Activated CD4-positive, alpha-beta T cell treated with anti-CD3 and anti-CD28 coated beads, Interleukin-2, amount 50 U/mL, for 16 hours (primary cell): ENCODE data around the gene OTUD4.

ENCODE experiments used
- DNase-seq: peaks from one replicate; pipeline ENCODE4 v3.0.0-alpha.2; 2020

The OTUD4 gene

GRCh38 chr4:145125396-145125795, 55.0 kb downstream of the OTUD4 start:
- no peak for DNase-seq

- DNase-seq = no peak
Observed at GRCh38 chr4:145108128-145108527, 72.3 kb downstream of the OTUD4 start.

- DNase-seq = no peak
Observed at GRCh38 chr4:145107126-145107525, 73.3 kb downstream of the OTUD4 start.

- no peak for DNase-seq
Observed at GRCh38 chr4:145103496-145103895, 76.9 kb downstream of the OTUD4 start.

- no peak for DNase-seq
Observed at GRCh38 chr4:145102619-145103018, 77.8 kb downstream of the OTUD4 start.

- DNase-seq = no peak
Observed at GRCh38 chr4:145101091-145101490, 79.3 kb downstream of the OTUD4 start.

- DNase-seq = no peak
Observed at GRCh38 chr4:145099653-145100052, 80.7 kb downstream of the OTUD4 start.

GRCh38 chr4:145098675-145099037, 81.7 kb downstream of the OTUD4 start:
- peak; percentile 67 for DNase-seq

- DNase-seq = peak; percentile 97
Observed at GRCh38 chr4:145097821-145098674, 82.3 kb downstream of the OTUD4 start, which contains the start of the genes ABCE1 and ANAPC10. TSS of gene ABCE1 (plus strand) at chr4:145098311. CDS start at chr4:145104413, 6,102 bp downstream. TSS of gene ANAPC10 (minus strand) at chr4:145098196. CDS start at chr4:145096099, 2,097 bp downstream.

- no peak for DNase-seq
Observed at GRCh38 chr4:145097331-145097820, 83.0 kb downstream of the OTUD4 start.

- no peak for DNase-seq
Observed at GRCh38 chr4:145093638-145094037, 86.8 kb downstream of the OTUD4 start.

GRCh38 chr4:145090380-145090779, 90.0 kb downstream of the OTUD4 start:
- no peak for DNase-seq

- no peak for DNase-seq
Observed at GRCh38 chr4:145083891-145084605, 96.3 kb downstream of the OTUD4 start.
